PC-3 (cell line): Measurements from ENCODE around the gene KCNJ5. TPM values are rescaled to one million over a fixed set of nuclear protein-coding genes. Genes with fewer than 3 reads are reported as not detected.
A peak's percentile ranks its signal among the peaks of the same experiment; 100 is the strongest.

ENCODE experiments used
- ATAC-seq: fragments of 200-7000 bp; cut with Tn5 transposase; 2 replicates; pipeline ENCODE4 v1.9.1; 2020; ENCODE audit warnings: mild to moderate bottlenecking, moderate library complexity
- BruUV-seq: library from RNA; stranded (reverse); fragments of 400-500 nt; replicated peaks from 2 replicates; lab custom pipeline; 2021; lab: Mats Ljungman, UMichigan
- CTCF ChIA-PET: fragments of 300-600 bp; sonication (Branson Sonifier 250); formaldehyde crosslinking; loops from one replicate; lab custom pipeline; 2022; ENCODE audit warnings: antibody characterized with exemption; lab: Charles Lee
- POLR2A ChIA-PET: fragments of 300-600 bp; sonication (Branson Sonifier 250); formaldehyde crosslinking; loops from one replicate; lab custom pipeline; 2022; ENCODE audit warnings: antibody characterized with exemption; ENCODE audit not compliant: unreplicated experiment; lab: Charles Lee
- DNase-seq: peaks from one replicate; pipeline ENCODE4 v3.0.0-alpha.2; 2015
- H2AFZ ChIP-seq: fragments of 300-600 bp; sonication (generic); 2 replicates; pipeline ENCODE4 v1.6.0; 2016; ENCODE audit warnings: antibody characterized with exemption, low read length
- H3F3A ChIP-seq: fragments of 300-600 bp; sonication (generic); one replicate; pipeline ENCODE4 v1.6.0; 2017; ENCODE audit warnings: antibody characterized with exemption, low read length, control low read depth, mild to moderate bottlenecking; ENCODE audit not compliant: unreplicated experiment
- H3K27ac ChIP-seq: fragments of 300-600 bp; sonication (generic); 2 replicates; pipeline ENCODE4 v1.5.1; 2016; ENCODE audit warnings: mild to moderate bottlenecking, low read length
- H3K27me3 ChIP-seq: fragments of 300-600 bp; sonication (generic); 2 replicates; pipeline ENCODE4 v1.6.1; 2016; ENCODE audit warnings: low read length, mixed read lengths
- H3K36me3 ChIP-seq: fragments of 300-600 bp; sonication (generic); 2 replicates; pipeline ENCODE4 v1.6.1; 2016; ENCODE audit warnings: low read depth, mixed run types, low read length, mixed read lengths
- H3K4me1 ChIP-seq: fragments of 300-600 bp; sonication (generic); 2 replicates; pipeline ENCODE4 v1.5.1; 2016; ENCODE audit warnings: low read length; ENCODE audit not compliant: insufficient read depth
- H3K4me2 ChIP-seq: fragments of 300-600 bp; sonication (generic); 2 replicates; pipeline ENCODE4 v1.6.0; 2016; ENCODE audit warnings: low read length
- H3K4me3 ChIP-seq: fragments of 300-600 bp; sonication (generic); 2 replicates; pipeline ENCODE4 v1.5.1; 2016; ENCODE audit warnings: mild to moderate bottlenecking, low read length, mixed read lengths
- H3K79me2 ChIP-seq: fragments of 300-600 bp; sonication (generic); 2 replicates; pipeline ENCODE4 v1.6.1; 2017; ENCODE audit warnings: low read length, mixed read lengths
- H3K9ac ChIP-seq: fragments of 300-600 bp; sonication (generic); 2 replicates; pipeline ENCODE4 v1.6.0; 2016; ENCODE audit warnings: mild to moderate bottlenecking, low read length
- H3K9me2 ChIP-seq: fragments of 300-600 bp; sonication (generic); replicated peaks from 2 replicates; pipeline ENCODE4 v1.6.1; 2016; ENCODE audit warnings: mixed run types, low read length, mixed read lengths
- H3K9me3 ChIP-seq: fragments of 300-600 bp; sonication (generic); 2 replicates; pipeline ENCODE4 v1.6.1; 2016; ENCODE audit warnings: low read length, mixed read lengths
- H4K20me1 ChIP-seq: fragments of 300-600 bp; sonication (generic); 2 replicates; pipeline ENCODE4 v1.6.1; 2016; ENCODE audit warnings: low read length, mixed read lengths
- CTCF ChIP-seq: fragments of 300-600 bp; sonication (generic); conservative IDR thresholded peaks from 2 replicates; pipeline ENCODE4 v1.5.1; 2017; ENCODE audit warnings: antibody characterized with exemption, low read depth, mild to moderate bottlenecking, low read length
- EZH2 ChIP-seq: fragments of 300-600 bp; sonication (generic); IDR thresholded peaks from one replicate; pipeline ENCODE4 v1.6.1; 2017; ENCODE audit warnings: antibody characterized with exemption, mild to moderate bottlenecking, low read length; ENCODE audit not compliant: unreplicated experiment
- EZH2phosphoT487 ChIP-seq: fragments of 300-600 bp; sonication (generic); IDR thresholded peaks from 2 replicates; pipeline ENCODE4 v1.6.1; 2018; ENCODE audit warnings: mild to moderate bottlenecking, antibody characterized with exemption, low read length, borderline replicate concordance
- intact Hi-C: fragments of 100-400 bp; cut with micrococcal nuclease; formaldehyde crosslinking; loops from 2 replicates; pipeline ENCODE4 v1.9.0; 2023
- total RNA-seq: library from RNA; depleted of rRNA; stranded (reverse); fragments of >200 nt; gene quantifications from 2 replicates; pipeline ENCODE4 v1.2.3, GENCODE V29; 2014

Gene KCNJ5
- total RNA-seq, 1 experiment from 2014 or later: not detected

GRCh38 chr11:128862406-128862805 is 28.8 kb upstream of the KCNJ5 start:
- Histone ChIP-seq H2AFZ (no peak overlapping the region), H3K9me3 (no peaks in the 10 kb centered on the region), H4K20me1 (no peaks in the 10 kb centered on the region), H3K36me3 (no peaks in the 10 kb centered on the region), H3K27me3 (no peaks in the 10 kb centered on the region), H3K27ac (no peak overlapping the region), H3K4me3 (no peak overlapping the region), H3K9ac (no peak overlapping the region), H3K4me2 (no peak overlapping the region), H3K79me2 (no peaks in the 10 kb centered on the region), H3F3A (no peaks in the 10 kb centered on the region), H3K4me1 (peaks cover 25% of the 10 kb centered on the region), H3K9me2 (no peaks in the 10 kb centered on the region)
- no TSS peak for BruUV-seq
- POLR2A ChIA-PET: no interaction called here
- CTCF ChIA-PET: no interaction called here
- intact Hi-C loops: no loop called here
- DNase-seq (no peak), ATAC-seq (no peak)
- no peak for TF ChIP-seq EZH2phosphoT487
- no peak for TF ChIP-seq EZH2
- TF ChIP-seq CTCF: no peak

GRCh38 chr11:128862908-128863660 is 28.1 kb upstream of the KCNJ5 start:
- no peaks in the 10 kb centered on the region for H3K27me3 ChIP-seq
- TF ChIP-seq CTCF (no peak), EZH2 (no peak), EZH2phosphoT487 (no peak)
- H3K4me2 ChIP-seq: peak overlapping the region; percentile 9
- H3F3A ChIP-seq: no peaks in the 10 kb centered on the region
- no peaks in the 10 kb centered on the region for H3K36me3 ChIP-seq
- ChIA-PET CTCF (no interaction called here), POLR2A (no interaction called here)
- peak; percentile 29 for ATAC-seq
- H3K9me2 ChIP-seq: no peaks in the 10 kb centered on the region
- H3K27ac ChIP-seq: no peak overlapping the region
- no TSS peak for BruUV-seq
- no peak overlapping the region for H3K9ac ChIP-seq
- DNase-seq: peak; percentile 62
- H2AFZ ChIP-seq: no peak overlapping the region
- intact Hi-C loops: no loop called here
- peaks cover 27% of the 10 kb centered on the region for H3K4me1 ChIP-seq
- H3K4me3 ChIP-seq: no peak overlapping the region
- H3K9me3 ChIP-seq: no peaks in the 10 kb centered on the region
- H3K79me2 ChIP-seq: no peaks in the 10 kb centered on the region
- H4K20me1 ChIP-seq: no peaks in the 10 kb centered on the region

- Histone ChIP-seq H3K36me3 (no peaks in the 10 kb centered on the region), H3K4me1 (peaks cover 27% of the 10 kb centered on the region), H3K4me2 (no peak overlapping the region), H3K27ac (no peak overlapping the region), H3F3A (no peaks in the 10 kb centered on the region), H3K9me2 (no peaks in the 10 kb centered on the region), H3K9ac (no peak overlapping the region), H4K20me1 (no peaks in the 10 kb centered on the region), H3K27me3 (no peaks in the 10 kb centered on the region), H3K9me3 (no peaks in the 10 kb centered on the region), H3K79me2 (no peaks in the 10 kb centered on the region), H3K4me3 (no peak overlapping the region), H2AFZ (no peak overlapping the region)
- ChIA-PET CTCF (no interaction called here), POLR2A (no interaction called here)
- intact Hi-C loops: no loop called here
- peak; percentile 69 for DNase-seq
- no peak for TF ChIP-seq CTCF
- TF ChIP-seq EZH2phosphoT487: no peak
- TF ChIP-seq EZH2: no peak
- no TSS peak for BruUV-seq
- ATAC-seq: peak; percentile 83
Observed at GRCh38 chr11:128865490-128865889, 25.7 kb upstream of the KCNJ5 start.
